Thyroid gland (tissue), 4 donors: ENCODE data around the gene ODAD3.

Source experiments
- CTCF ChIP-seq, 6 experiments: fragments of 200-600 bp in 3 of 6; fragments of 450-650 bp in 3 of 6; sonication (generic) in 3 of 6; IDR thresholded peaks; one replicate each; pipeline ENCODE4 v1.5.1; 2016 to 2019; ENCODE audit warnings: antibody characterized with exemption in 6 of 6, mild to moderate bottlenecking in 2 of 6, inconsistent platforms in 1 of 6, moderate library complexity in 1 of 6
- POLR2A ChIP-seq, 2 donors: fragments of 450-650 bp; IDR thresholded peaks; one replicate each; pipeline ENCODE4 v1.6.1; 2017; ENCODE audit warnings: antibody characterized with exemption in 2 of 2, mild to moderate bottlenecking in 2 of 2, moderate library complexity in 1 of 2

- TF ChIP-seq CTCF (IDR thresholded peaks at IDR 0.05) (no peak), POLR2A (IDR thresholded peaks at IDR 0.05) (no peak)
These were observed 12.7 kb upstream of the ODAD3 start for GRCh38 chr19:11447347-11448262.
